Measurements from ENCODE around the gene SELP. TPM values are rescaled to one million over a fixed set of nuclear protein-coding genes. Genes with fewer than 3 reads are reported as not detected.

SELP gene
- total RNA-seq, 1 experiment from 2014 or later, result not detected

GRCh38 chr1:169634145-169634544, 4.2 kb upstream of the SELP start:
- no peaks in the 10 kb centered on the region for H3K36me3 ChIP-seq
- DNase-seq, result no peak
- H3K27me3 ChIP-seq, result no peaks in the 10 kb centered on the region; the same call in 1 of the 2 replicates

GRCh38 chr1:169631249-169631648, 1.3 kb upstream of the SELP start:
- Histone ChIP-seq H3K4me3 (no peak overlapping the region), H3K27me3 (no peaks in the 10 kb centered on the region; the same call in 1 of the 2 replicates)

More at GRCh38 chr1:169634145-169634544, 4.2 kb upstream of the SELP start:
- H3K9me3 ChIP-seq, result peaks cover 9% of the 10 kb centered on the region
- H3K4me3 ChIP-seq, result no peak overlapping the region

GRCh38 chr1:169624912-169625311, 5.0 kb downstream of the SELP start:
- no peaks in the 10 kb centered on the region for H3K9me3 ChIP-seq
- no peak for DNase-seq
- H3K27me3 ChIP-seq, result peaks cover 4% of the 10 kb centered on the region; the same call in 1 of the 2 replicates
- H3K4me3 ChIP-seq, result no peak overlapping the region
- no peaks in the 10 kb centered on the region for H3K36me3 ChIP-seq

More at GRCh38 chr1:169631249-169631648, 1.3 kb upstream of the SELP start:
- H3K9me3 ChIP-seq, result peaks cover 9% of the 10 kb centered on the region
- H3K36me3 ChIP-seq, result no peaks in the 10 kb centered on the region
- DNase-seq, result no peak

GRCh38 chr1:169624122-169624521, 5.8 kb downstream of the SELP start:
- H3K36me3 ChIP-seq, result no peaks in the 10 kb centered on the region
- no peak for DNase-seq
- H3K27me3 ChIP-seq, result peaks cover 4% of the 10 kb centered on the region; the same call in 1 of the 2 replicates
- H3K9me3 ChIP-seq, result no peaks in the 10 kb centered on the region
- H3K4me3 ChIP-seq, result no peak overlapping the region

- no peaks in the 10 kb centered on the region for H3K9me3 ChIP-seq
- no peak for DNase-seq
- no peak overlapping the region for H3K4me3 ChIP-seq
- no peaks in the 10 kb centered on the region for H3K36me3 ChIP-seq
- peaks cover 4% of the 10 kb centered on the region; the same call in 1 of the 2 replicates for H3K27me3 ChIP-seq
Observed at GRCh38 chr1:169623132-169623926, 6.6 kb downstream of the SELP start.

- H3K27me3 ChIP-seq, result peaks cover 7% of the 10 kb centered on the region
- no peaks in the 10 kb centered on the region for H3K9me3 ChIP-seq
- no peaks in the 10 kb centered on the region for H3K36me3 ChIP-seq
- H3K4me3 ChIP-seq, result no peak overlapping the region
- DNase-seq, result no peak
Observed at GRCh38 chr1:169620565-169620964, 9.4 kb downstream of the SELP start.

- H3K9me3 ChIP-seq, result no peaks in the 10 kb centered on the region
- no peaks in the 10 kb centered on the region for H3K36me3 ChIP-seq
- no peak overlapping the region for H3K4me3 ChIP-seq
- no peak for DNase-seq
- H3K27me3 ChIP-seq, result peaks cover 7% of the 10 kb centered on the region
Observed at GRCh38 chr1:169618367-169618766, 11.6 kb downstream of the SELP start.

GRCh38 chr1:169615803-169616202, 14.1 kb downstream of the SELP start:
- no peak overlapping the region for H3K4me3 ChIP-seq
- DNase-seq, result no peak
- no peaks in the 10 kb centered on the region for H3K36me3 ChIP-seq
- no peaks in the 10 kb centered on the region for H3K9me3 ChIP-seq
- peaks cover 17% of the 10 kb centered on the region for H3K27me3 ChIP-seq

GRCh38 chr1:169610858-169611257, 19.1 kb downstream of the SELP start:
- H3K36me3 ChIP-seq, result no peaks in the 10 kb centered on the region

GRCh38 chr1:169610108-169610507, 19.8 kb downstream of the SELP start:
- H3K9me3 ChIP-seq, result no peaks in the 10 kb centered on the region
- no peak for DNase-seq

More at GRCh38 chr1:169610858-169611257, 19.1 kb downstream of the SELP start:
- Histone ChIP-seq H3K9me3 (no peaks in the 10 kb centered on the region), H3K27me3 (peaks cover 25% of the 10 kb centered on the region), H3K4me3 (no peak overlapping the region)
- DNase-seq, result no peak

GRCh38 chr1:169608226-169608625, 21.7 kb downstream of the SELP start:
- H3K36me3 ChIP-seq, result no peaks in the 10 kb centered on the region
- no peak for DNase-seq
- peaks cover 19% of the 10 kb centered on the region for H3K27me3 ChIP-seq
- H3K9me3 ChIP-seq, result no peaks in the 10 kb centered on the region
- H3K4me3 ChIP-seq, result no peak overlapping the region

More at GRCh38 chr1:169610108-169610507, 19.8 kb downstream of the SELP start:
- Histone ChIP-seq H3K27me3 (peaks cover 25% of the 10 kb centered on the region), H3K36me3 (no peaks in the 10 kb centered on the region), H3K4me3 (no peak overlapping the region)

GRCh38 chr1:169604781-169605560, 25.0 kb downstream of the SELP start:
- Histone ChIP-seq H3K27me3 (peaks cover 4% of the 10 kb centered on the region; the same call in 1 of the 2 replicates), H3K9me3 (no peaks in the 10 kb centered on the region), H3K36me3 (no peaks in the 10 kb centered on the region), H3K4me3 (no peak overlapping the region)
- no peak for DNase-seq

GRCh38 chr1:169601096-169601881, 28.6 kb downstream of the SELP start:
- Histone ChIP-seq H3K4me3 (no peak overlapping the region), H3K9me3 (no peaks in the 10 kb centered on the region)
- no peak for DNase-seq

GRCh38 chr1:169595764-169596711, 33.9 kb downstream of the SELP start:
- H3K4me3 ChIP-seq, result no peak overlapping the region
- H3K9me3 ChIP-seq, result 0 out of 2 replicates have a peak, but pooled peaks cover 2% of the 10 kb centered on the region
- DNase-seq, result peak; percentile 2
- no peaks in the 10 kb centered on the region for H3K36me3 ChIP-seq
- H3K27me3 ChIP-seq, result peaks cover 14% of the 10 kb centered on the region

More at GRCh38 chr1:169601096-169601881, 28.6 kb downstream of the SELP start:
- Histone ChIP-seq H3K36me3 (no peaks in the 10 kb centered on the region), H3K27me3 (no peaks in the 10 kb centered on the region; the same call in 1 of the 2 replicates)

GRCh38 chr1:169594391-169594790, 35.5 kb downstream of the SELP start:
- 0 out of 2 replicates have a peak, but pooled peaks cover 2% of the 10 kb centered on the region for H3K9me3 ChIP-seq
- no peak for DNase-seq
- no peaks in the 10 kb centered on the region for H3K36me3 ChIP-seq
- peaks cover 16% of the 10 kb centered on the region for H3K27me3 ChIP-seq
- no peak overlapping the region for H3K4me3 ChIP-seq
